NB4 (cell line): ENCODE data around the gene TMCC3.

Experiments used
- POLR2A ChIP-seq: IDR thresholded peaks from 2 replicates; pipeline ENCODE4 v1.6.1; 2011; ENCODE audit warnings: mild to moderate bottlenecking; ENCODE audit not compliant: insufficient read length; ENCODE audit errors: extremely low read depth
- TF ChIP-seq, protein P1 (sequence below): IDR thresholded peaks from one replicate; pipeline ENCODE4 v1.5.1; 2012; ENCODE audit warnings: low read depth, low read length
- TF ChIP-seq, protein P2 (sequence below): IDR thresholded peaks from 2 replicates; pipeline ENCODE4 v1.6.1; 2011; ENCODE audit warnings: low read depth, low read length

DNA sequence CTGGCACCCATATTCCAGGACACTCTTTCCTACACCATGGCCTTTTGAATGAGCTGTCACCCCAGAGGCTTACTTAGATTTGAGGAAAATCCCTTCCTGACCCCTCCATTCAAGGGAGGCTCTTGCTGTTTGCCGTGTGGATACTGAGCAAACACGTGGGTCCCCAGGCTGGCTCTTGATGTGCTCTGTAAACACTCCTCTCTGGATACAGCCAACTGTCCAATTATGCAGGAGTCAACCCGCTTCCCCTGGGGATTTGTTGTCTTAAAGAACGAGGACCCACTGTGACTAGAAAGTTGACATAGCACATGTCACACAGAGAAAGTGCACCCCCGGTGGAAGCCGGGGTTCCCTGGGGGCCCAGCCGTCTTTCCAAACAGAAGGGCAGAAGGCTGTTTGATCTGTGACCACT, 114.8 kb downstream of the TMCC3 start:
- TF ChIP-seq, protein P1, sequence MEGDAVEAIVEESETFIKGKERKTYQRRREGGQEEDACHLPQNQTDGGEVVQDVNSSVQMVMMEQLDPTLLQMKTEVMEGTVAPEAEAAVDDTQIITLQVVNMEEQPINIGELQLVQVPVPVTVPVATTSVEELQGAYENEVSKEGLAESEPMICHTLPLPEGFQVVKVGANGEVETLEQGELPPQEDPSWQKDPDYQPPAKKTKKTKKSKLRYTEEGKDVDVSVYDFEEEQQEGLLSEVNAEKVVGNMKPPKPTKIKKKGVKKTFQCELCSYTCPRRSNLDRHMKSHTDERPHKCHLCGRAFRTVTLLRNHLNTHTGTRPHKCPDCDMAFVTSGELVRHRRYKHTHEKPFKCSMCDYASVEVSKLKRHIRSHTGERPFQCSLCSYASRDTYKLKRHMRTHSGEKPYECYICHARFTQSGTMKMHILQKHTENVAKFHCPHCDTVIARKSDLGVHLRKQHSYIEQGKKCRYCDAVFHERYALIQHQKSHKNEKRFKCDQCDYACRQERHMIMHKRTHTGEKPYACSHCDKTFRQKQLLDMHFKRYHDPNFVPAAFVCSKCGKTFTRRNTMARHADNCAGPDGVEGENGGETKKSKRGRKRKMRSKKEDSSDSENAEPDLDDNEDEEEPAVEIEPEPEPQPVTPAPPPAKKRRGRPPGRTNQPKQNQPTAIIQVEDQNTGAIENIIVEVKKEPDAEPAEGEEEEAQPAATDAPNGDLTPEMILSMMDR = no peak
- no peak for TF ChIP-seq POLR2A
- TF ChIP-seq, protein P2, sequence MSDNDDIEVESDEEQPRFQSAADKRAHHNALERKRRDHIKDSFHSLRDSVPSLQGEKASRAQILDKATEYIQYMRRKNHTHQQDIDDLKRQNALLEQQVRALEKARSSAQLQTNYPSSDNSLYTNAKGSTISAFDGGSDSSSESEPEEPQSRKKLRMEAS = no peak
